Ovary (tissue), 3 donors: Measurements from ENCODE around the gene AZI2.

Source experiments
- CTCF ChIP-seq, 3 donors: fragments of 450-650 bp in 2 of 3; fragments of 200-600 bp in 1 of 3; IDR thresholded peaks; one replicate each; pipeline versions ENCODE4 v1.5.1 to v1.8.0; 2016 to 2022; ENCODE audit warnings: antibody characterized with exemption in 3 of 3, mild to moderate bottlenecking in 1 of 3
- POLR2A ChIP-seq: fragments of 450-650 bp; IDR thresholded peaks from one replicate; pipeline ENCODE4 v1.6.1; 2017; ENCODE audit warnings: antibody characterized with exemption, mild to moderate bottlenecking, moderate library complexity
- donor health status: DM: no; HTN: no; CAD: no.

- TF ChIP-seq CTCF (IDR thresholded peaks at IDR 0.05), result no peak
- TF ChIP-seq POLR2A, result no peak
Observed at GRCh38 chr3:28316226-28316625, 32.4 kb downstream of the AZI2 start.
